Measurements from ENCODE around the gene COX7A2L.

DNA sequence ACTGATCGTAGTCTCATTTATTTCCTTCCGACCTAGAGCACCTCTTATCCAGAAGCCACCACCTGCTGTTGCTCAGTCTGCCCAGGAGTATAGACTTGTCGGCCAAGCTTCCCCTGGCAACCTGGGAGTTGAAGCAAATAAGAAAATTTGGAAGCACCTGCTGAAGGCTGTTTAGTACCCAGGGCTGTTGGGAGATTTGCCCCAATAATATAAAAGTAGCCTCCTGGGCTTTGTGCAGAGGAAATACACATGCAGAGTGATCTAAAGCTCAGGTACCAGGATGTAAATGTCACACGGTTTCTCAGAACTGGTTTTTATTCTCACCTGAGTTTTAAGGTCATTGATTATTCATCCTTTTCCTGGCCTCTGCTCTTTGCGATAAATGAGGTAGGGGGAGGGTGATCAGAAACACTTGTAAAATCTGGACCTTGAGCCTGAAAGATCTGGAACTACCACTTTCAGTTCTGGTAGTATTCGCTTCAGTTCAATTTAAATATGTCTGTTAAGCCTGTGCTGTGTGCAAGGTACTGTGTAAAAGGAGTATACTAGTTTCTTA is 789 bp upstream of the COX7A2L start:
- TF ChIP-seq, protein P1, sequence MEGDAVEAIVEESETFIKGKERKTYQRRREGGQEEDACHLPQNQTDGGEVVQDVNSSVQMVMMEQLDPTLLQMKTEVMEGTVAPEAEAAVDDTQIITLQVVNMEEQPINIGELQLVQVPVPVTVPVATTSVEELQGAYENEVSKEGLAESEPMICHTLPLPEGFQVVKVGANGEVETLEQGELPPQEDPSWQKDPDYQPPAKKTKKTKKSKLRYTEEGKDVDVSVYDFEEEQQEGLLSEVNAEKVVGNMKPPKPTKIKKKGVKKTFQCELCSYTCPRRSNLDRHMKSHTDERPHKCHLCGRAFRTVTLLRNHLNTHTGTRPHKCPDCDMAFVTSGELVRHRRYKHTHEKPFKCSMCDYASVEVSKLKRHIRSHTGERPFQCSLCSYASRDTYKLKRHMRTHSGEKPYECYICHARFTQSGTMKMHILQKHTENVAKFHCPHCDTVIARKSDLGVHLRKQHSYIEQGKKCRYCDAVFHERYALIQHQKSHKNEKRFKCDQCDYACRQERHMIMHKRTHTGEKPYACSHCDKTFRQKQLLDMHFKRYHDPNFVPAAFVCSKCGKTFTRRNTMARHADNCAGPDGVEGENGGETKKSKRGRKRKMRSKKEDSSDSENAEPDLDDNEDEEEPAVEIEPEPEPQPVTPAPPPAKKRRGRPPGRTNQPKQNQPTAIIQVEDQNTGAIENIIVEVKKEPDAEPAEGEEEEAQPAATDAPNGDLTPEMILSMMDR (IDR thresholded peaks at IDR 0.05) = no peak
- TF ChIP-seq POLR2A (IDR thresholded peaks at IDR 0.05) = no peak
- no peak for TF ChIP-seq POLR2AphosphoS5 (IDR thresholded peaks at IDR 0.05)
- TF ChIP-seq EP300 (IDR thresholded peaks at IDR 0.05) = no peak
